ENCODE data around the gene GABRR1. TPM values are rescaled to one million over a fixed set of nuclear protein-coding genes. Genes with fewer than 3 reads are reported as not detected.

Gene GABRR1
- under 1 TPM in 1 of 2 donors, not detected in 1; 0.24 TPM for total RNA-seq

GRCh38 chr6:89217299-89217910, at the start of gene GABRR1:
GABRR1 (minus strand) TSS chr6:89217358; CDS start chr6:89217322, 36 bp downstream.
- H3K4me1 ChIP-seq: peaks cover 0 to 5% of the 10 kb centered on the region in 2 donors
- no peak within 1 kb of the TSS for H3K4me3 ChIP-seq
- H3K27ac ChIP-seq: no peak within 1 kb of the TSS
- H3K36me3 ChIP-seq: no peaks in the 10 kb centered on the region
- H3K9me3 ChIP-seq: no peaks in the 10 kb centered on the region
- DNase-seq (ENCODE audit: low spot score): no peak
- H3K27me3 ChIP-seq: no peaks in the 10 kb centered on the region
- no peak for TF ChIP-seq CTCF (IDR thresholded peaks at IDR 0.05)

GRCh38 chr6:89264296-89264695, 47.1 kb upstream of the GABRR1 start:
- no peak overlapping the region for H3K4me3 ChIP-seq
- no peaks in the 10 kb centered on the region for H3K36me3 ChIP-seq
- no peaks in the 10 kb centered on the region for H3K4me1 ChIP-seq
- DNase-seq (ENCODE audit: low spot score): no peak
- H3K9me3 ChIP-seq: no peaks in the 10 kb centered on the region
- H3K27ac ChIP-seq: no peak overlapping the region
- TF ChIP-seq CTCF (IDR thresholded peaks at IDR 0.05): no peak
- no peaks in the 10 kb centered on the region for H3K27me3 ChIP-seq

- Histone ChIP-seq H3K27me3 (no peaks in the 10 kb centered on the region), H3K36me3 (no peaks in the 10 kb centered on the region), H3K4me1 (no peaks in the 10 kb centered on the region), H3K4me3 (no peak overlapping the region), H3K27ac (no peak overlapping the region), H3K9me3 (no peaks in the 10 kb centered on the region)
- no peak for DNase-seq (ENCODE audit: low spot score)
- TF ChIP-seq CTCF (IDR thresholded peaks at IDR 0.05): no peak
Observed at GRCh38 chr6:89260832-89261231, 43.7 kb upstream of the GABRR1 start.

GRCh38 chr6:89260310-89260709, 43.2 kb upstream of the GABRR1 start:
- Histone ChIP-seq H3K36me3 (no peaks in the 10 kb centered on the region), H3K4me3 (no peak overlapping the region), H3K4me1 (no peaks in the 10 kb centered on the region), H3K27me3 (no peaks in the 10 kb centered on the region), H3K9me3 (no peaks in the 10 kb centered on the region), H3K27ac (no peak overlapping the region)
- DNase-seq (ENCODE audit: low spot score): no peak
- TF ChIP-seq CTCF (IDR thresholded peaks at IDR 0.05): no peak

GRCh38 chr6:89258912-89259311, 41.8 kb upstream of the GABRR1 start:
- TF ChIP-seq CTCF (IDR thresholded peaks at IDR 0.05): no peak
- H3K4me3 ChIP-seq: no peak overlapping the region
- H3K9me3 ChIP-seq: no peaks in the 10 kb centered on the region
- H3K27me3 ChIP-seq: no peaks in the 10 kb centered on the region
- H3K36me3 ChIP-seq: no peaks in the 10 kb centered on the region
- DNase-seq (ENCODE audit: low spot score): no peak
- no peaks in the 10 kb centered on the region for H3K4me1 ChIP-seq
- H3K27ac ChIP-seq: no peak overlapping the region

- no peak for DNase-seq (ENCODE audit: low spot score)
- Histone ChIP-seq H3K27ac (no peak overlapping the region), H3K4me3 (no peak overlapping the region), H3K36me3 (no peaks in the 10 kb centered on the region), H3K9me3 (no peaks in the 10 kb centered on the region), H3K4me1 (no peaks in the 10 kb centered on the region), H3K27me3 (no peaks in the 10 kb centered on the region)
- no peak for TF ChIP-seq CTCF (IDR thresholded peaks at IDR 0.05)
Observed at GRCh38 chr6:89257781-89258180, 40.6 kb upstream of the GABRR1 start.
